ENCODE results near the gene ABHD16B. TPM values are rescaled to one million over a fixed set of nuclear protein-coding genes. Genes with fewer than 3 reads are reported as not detected.

The ABHD16B gene
- total and polyA plus RNA-seq, 4 donors, result not detected

GRCh38 chr20:63833776-63834490, 27.4 kb upstream of the ABHD16B start:
- H3K4me1 ChIP-seq (ENCODE audit: control insufficient read depth, insufficient read depth, low read length), result peaks cover 32% of the 10 kb centered on the region
- peaks cover 9% of the 10 kb centered on the region for H3K27me3 ChIP-seq (ENCODE audit: control insufficient read depth, insufficient read depth, low read length)
- H3K9me3 ChIP-seq (ENCODE audit: control insufficient read depth, insufficient read depth, low read length), result no peaks in the 10 kb centered on the region
- H3K36me3 ChIP-seq (ENCODE audit: control insufficient read depth, insufficient read depth, low read length), result peaks cover 5% of the 10 kb centered on the region
- no peak overlapping the region for H3K27ac ChIP-seq (ENCODE audit: low read depth, low read length)
- H3K4me3 ChIP-seq (ENCODE audit: low read depth, low read length), result no peak overlapping the region
- DNase-seq (ENCODE audit: low read depth in 4 of 6, low spot score in 6 of 6), result no peak
- WGBS (ENCODE audit: insufficient coverage), result 85% methylated on average over 17 of the region's 20 CpGs

DNA sequence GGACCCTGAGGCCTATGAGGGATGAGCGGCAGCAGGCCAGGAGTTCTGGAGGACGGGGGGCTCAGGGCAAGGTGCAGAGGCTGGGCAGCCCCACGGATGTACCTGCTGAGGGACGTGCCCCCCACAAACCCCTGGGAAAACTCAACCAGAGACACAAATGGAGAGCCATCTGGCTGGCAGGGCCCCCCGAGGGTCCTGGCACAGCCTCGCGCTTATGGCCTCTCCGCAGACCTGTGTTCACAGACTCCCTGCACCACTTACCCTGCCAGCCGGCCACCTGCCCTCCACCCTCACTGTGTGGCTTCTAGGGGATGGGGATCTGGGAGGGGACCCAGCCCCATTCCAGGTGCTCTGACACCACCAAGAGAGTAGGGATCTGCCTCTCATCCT, 26.8 kb upstream of the ABHD16B start:
- H3K27me3 ChIP-seq (ENCODE audit: control insufficient read depth, insufficient read depth, low read length), result peaks cover 5% of the 10 kb centered on the region
- no peak overlapping the region for H3K4me3 ChIP-seq (ENCODE audit: low read depth, low read length)
- peak overlapping the region; percentile 40 for H3K27ac ChIP-seq (ENCODE audit: low read depth, low read length)
- peak in 1 of 6 donors; percentile 8 for DNase-seq (ENCODE audit: low read depth in 4 of 6, low spot score in 6 of 6)
- H3K36me3 ChIP-seq (ENCODE audit: control insufficient read depth, insufficient read depth, low read length), result peaks cover 5% of the 10 kb centered on the region
- H3K4me1 ChIP-seq (ENCODE audit: control insufficient read depth, insufficient read depth, low read length), result peaks cover 28% of the 10 kb centered on the region
- H3K9me3 ChIP-seq (ENCODE audit: control insufficient read depth, insufficient read depth, low read length), result no peaks in the 10 kb centered on the region
- WGBS (ENCODE audit: insufficient coverage), result 55% methylated on average over 3 of the region's 9 CpGs

- Histone ChIP-seq H3K4me1 (ENCODE audit: control insufficient read depth, insufficient read depth, low read length) (peaks cover 22% of the 10 kb centered on the region), H3K27ac (ENCODE audit: low read depth, low read length) (peak overlapping the region; percentile 52), H3K4me3 (ENCODE audit: low read depth, low read length) (no peak overlapping the region), H3K36me3 (ENCODE audit: control insufficient read depth, insufficient read depth, low read length) (peaks cover 5% of the 10 kb centered on the region), H3K9me3 (ENCODE audit: control insufficient read depth, insufficient read depth, low read length) (no peaks in the 10 kb centered on the region), H3K27me3 (ENCODE audit: control insufficient read depth, insufficient read depth, low read length) (no peaks in the 10 kb centered on the region)
- DNase-seq (ENCODE audit: low read depth in 4 of 6, low spot score in 6 of 6), result peak in 4 of 6 donors; percentile 43 to 89 (median 64)
- WGBS (ENCODE audit: insufficient coverage), result 21% methylated on average over 20 of the region's 21 CpGs
These were observed 26.1 kb upstream of the ABHD16B start for GRCh38 chr20:63835021-63835858.

- Histone ChIP-seq H3K27ac (ENCODE audit: low read depth, low read length) (no peak overlapping the region), H3K27me3 (ENCODE audit: control insufficient read depth, insufficient read depth, low read length) (no peaks in the 10 kb centered on the region), H3K4me1 (ENCODE audit: control insufficient read depth, insufficient read depth, low read length) (peaks cover 22% of the 10 kb centered on the region), H3K9me3 (ENCODE audit: control insufficient read depth, insufficient read depth, low read length) (no peaks in the 10 kb centered on the region), H3K4me3 (ENCODE audit: low read depth, low read length) (no peak overlapping the region), H3K36me3 (ENCODE audit: control insufficient read depth, insufficient read depth, low read length) (peaks cover 5% of the 10 kb centered on the region)
- no peak for DNase-seq (ENCODE audit: low read depth in 4 of 6, low spot score in 6 of 6)
- 73% methylated on average over 25 of the region's 27 CpGs for whole genome bisulfite sequencing (ENCODE audit: insufficient coverage)
These were observed 24.6 kb upstream of the ABHD16B start for GRCh38 chr20:63836458-63837344.

- no peak overlapping the region for H3K27ac ChIP-seq (ENCODE audit: low read depth, low read length)
- no peak for DNase-seq (ENCODE audit: low read depth in 4 of 6, low spot score in 6 of 6)
These were observed 23.8 kb upstream of the ABHD16B start for GRCh38 chr20:63837479-63837878.

DNA sequence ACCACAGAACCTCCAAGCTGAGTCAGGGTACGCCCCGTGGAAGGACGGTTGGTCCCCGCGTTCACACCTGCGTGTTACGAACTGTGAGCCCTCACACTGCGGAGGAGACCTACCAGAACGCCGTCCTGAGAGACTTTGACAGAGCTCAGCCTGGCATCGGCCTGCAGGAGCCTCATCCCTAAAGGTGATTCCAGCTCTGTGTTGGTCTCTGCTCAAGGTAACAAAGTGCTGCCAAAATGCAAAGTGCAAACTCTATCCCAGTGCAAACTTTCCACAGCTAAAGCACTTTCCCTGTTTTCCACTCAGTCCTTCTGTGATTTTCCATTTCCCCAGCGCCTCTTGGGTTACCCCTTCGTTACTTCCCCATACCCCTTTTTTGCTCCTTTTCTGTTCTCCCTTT, 21.7 kb upstream of the ABHD16B start:
- DNase-seq (ENCODE audit: low read depth in 4 of 6, low spot score in 6 of 6), result no peak
- Histone ChIP-seq H3K27me3 (ENCODE audit: control insufficient read depth, insufficient read depth, low read length) (no peaks in the 10 kb centered on the region), H3K4me1 (ENCODE audit: control insufficient read depth, insufficient read depth, low read length) (peaks cover 10% of the 10 kb centered on the region), H3K4me3 (ENCODE audit: low read depth, low read length) (no peak overlapping the region), H3K27ac (ENCODE audit: low read depth, low read length) (no peak overlapping the region), H3K36me3 (ENCODE audit: control insufficient read depth, insufficient read depth, low read length) (no peaks in the 10 kb centered on the region), H3K9me3 (ENCODE audit: control insufficient read depth, insufficient read depth, low read length) (no peaks in the 10 kb centered on the region)
- WGBS (ENCODE audit: insufficient coverage), result 89% methylated on average over 13 of the region's 13 CpGs

More at GRCh38 chr20:63837479-63837878, 23.8 kb upstream of the ABHD16B start:
- peaks cover 22% of the 10 kb centered on the region for H3K4me1 ChIP-seq (ENCODE audit: control insufficient read depth, insufficient read depth, low read length)
- H3K36me3 ChIP-seq (ENCODE audit: control insufficient read depth, insufficient read depth, low read length), result peaks cover 5% of the 10 kb centered on the region
- WGBS (ENCODE audit: insufficient coverage), result 57% methylated on average over 6 of the region's 8 CpGs
- no peak overlapping the region for H3K4me3 ChIP-seq (ENCODE audit: low read depth, low read length)
- no peaks in the 10 kb centered on the region for H3K27me3 ChIP-seq (ENCODE audit: control insufficient read depth, insufficient read depth, low read length)
- no peaks in the 10 kb centered on the region for H3K9me3 ChIP-seq (ENCODE audit: control insufficient read depth, insufficient read depth, low read length)

DNA sequence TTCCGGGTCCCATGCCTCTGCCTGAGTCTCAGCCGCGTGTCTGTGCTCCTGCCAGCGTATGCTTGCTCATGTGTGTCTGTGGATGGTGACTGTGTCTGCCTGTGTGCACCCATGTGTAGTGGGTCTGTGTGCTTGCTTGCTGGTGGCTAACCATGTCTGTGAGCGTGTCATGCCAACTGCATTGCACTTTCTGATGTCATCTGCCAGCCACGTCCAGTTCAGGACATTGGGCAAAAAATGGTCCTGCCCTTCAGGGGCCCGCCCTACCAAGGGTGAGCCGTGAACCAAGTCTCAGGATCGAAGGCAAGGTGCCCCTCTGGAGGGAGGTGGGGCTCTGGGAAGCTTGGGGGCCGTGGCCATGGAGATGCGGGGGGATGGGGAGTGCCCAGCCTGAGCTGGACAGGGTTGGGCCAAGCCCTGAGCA, 20.9 kb upstream of the ABHD16B start:
- no peak overlapping the region for H3K4me3 ChIP-seq (ENCODE audit: low read depth, low read length)
- H3K36me3 ChIP-seq (ENCODE audit: control insufficient read depth, insufficient read depth, low read length), result no peaks in the 10 kb centered on the region
- 78% methylated on average over 11 of the region's 11 CpGs for WGBS (ENCODE audit: insufficient coverage)
- H3K9me3 ChIP-seq (ENCODE audit: control insufficient read depth, insufficient read depth, low read length), result no peaks in the 10 kb centered on the region
- H3K4me1 ChIP-seq (ENCODE audit: control insufficient read depth, insufficient read depth, low read length), result peaks cover 2% of the 10 kb centered on the region
- H3K27me3 ChIP-seq (ENCODE audit: control insufficient read depth, insufficient read depth, low read length), result no peaks in the 10 kb centered on the region
- H3K27ac ChIP-seq (ENCODE audit: low read depth, low read length), result no peak overlapping the region
- DNase-seq (ENCODE audit: low read depth in 4 of 6, low spot score in 6 of 6), result no peak

- Histone ChIP-seq H3K27me3 (ENCODE audit: control insufficient read depth, insufficient read depth, low read length) (peaks cover 12% of the 10 kb centered on the region), H3K4me1 (ENCODE audit: control insufficient read depth, insufficient read depth, low read length) (peaks cover 14% of the 10 kb centered on the region)
These were observed 19.0 kb upstream of the ABHD16B start for GRCh38 chr20:63842258-63842657.

DNA sequence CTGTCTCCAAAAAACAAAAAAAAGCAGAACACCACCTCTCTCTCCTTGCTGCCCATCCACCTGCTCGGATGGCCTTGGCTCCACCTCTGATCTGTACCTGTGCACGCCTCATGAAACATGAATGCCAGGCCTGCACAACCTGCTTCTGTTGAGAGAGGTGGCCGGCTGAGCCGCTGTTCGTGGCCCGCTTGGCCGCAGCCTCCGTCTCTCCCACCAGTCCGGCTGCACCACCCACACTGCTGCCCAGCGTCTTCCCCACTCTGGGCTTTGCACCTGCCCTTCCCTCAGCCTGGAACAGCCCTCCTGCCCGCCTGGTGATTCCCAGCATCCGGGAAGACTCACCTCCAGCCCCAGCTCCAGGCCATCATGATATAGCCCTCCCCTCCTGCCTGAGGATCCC, 18.1 kb upstream of the ABHD16B start:
- 84% methylated on average over 12 of the region's 12 CpGs for WGBS (ENCODE audit: insufficient coverage)
- Histone ChIP-seq H3K4me1 (ENCODE audit: control insufficient read depth, insufficient read depth, low read length) (peaks cover 23% of the 10 kb centered on the region), H3K27me3 (ENCODE audit: control insufficient read depth, insufficient read depth, low read length) (peaks cover 17% of the 10 kb centered on the region), H3K36me3 (ENCODE audit: control insufficient read depth, insufficient read depth, low read length) (no peaks in the 10 kb centered on the region), H3K27ac (ENCODE audit: low read depth, low read length) (no peak overlapping the region), H3K9me3 (ENCODE audit: control insufficient read depth, insufficient read depth, low read length) (no peaks in the 10 kb centered on the region), H3K4me3 (ENCODE audit: low read depth, low read length) (no peak overlapping the region)
- DNase-seq (ENCODE audit: low read depth in 4 of 6, low spot score in 6 of 6), result no peak

More at GRCh38 chr20:63842258-63842657, 19.0 kb upstream of the ABHD16B start:
- H3K4me3 ChIP-seq (ENCODE audit: low read depth, low read length), result no peak overlapping the region
- H3K36me3 ChIP-seq (ENCODE audit: control insufficient read depth, insufficient read depth, low read length), result no peaks in the 10 kb centered on the region
- no peak for DNase-seq (ENCODE audit: low read depth in 4 of 6, low spot score in 6 of 6)
- H3K9me3 ChIP-seq (ENCODE audit: control insufficient read depth, insufficient read depth, low read length), result no peaks in the 10 kb centered on the region
- H3K27ac ChIP-seq (ENCODE audit: low read depth, low read length), result no peak overlapping the region
- WGBS (ENCODE audit: insufficient coverage), result 79% methylated on average over 9 of the region's 9 CpGs

Data from spinal cord (tissue), 10 donors.